Suprapubic skin (tissue), 3 donors: ENCODE results near the gene SF3B2.

Experiments
- CTCF ChIP-seq, 2 donors: fragments of 200-600 bp in 1 of 2; fragments of 450-650 bp in 1 of 2; sonication (generic) in 1 of 2; IDR thresholded peaks; one replicate each; pipeline ENCODE4 v1.5.1; 2016 to 2019; ENCODE audit warnings: antibody characterized with exemption in 2 of 2, mild to moderate bottlenecking in 1 of 2, moderate library complexity in 1 of 2
- POLR2A ChIP-seq, 2 donors: fragments of 450-650 bp; IDR thresholded peaks; one replicate each; pipeline ENCODE4 v1.6.1; 2017; ENCODE audit warnings: antibody characterized with exemption in 2 of 2, mild to moderate bottlenecking in 2 of 2, moderate library complexity in 2 of 2

- TF ChIP-seq CTCF (IDR thresholded peaks at IDR 0.05) (no peak), POLR2A (IDR thresholded peaks at IDR 0.05) (no peak)
These were observed 48.3 kb downstream of the SF3B2 start for GRCh38 chr11:66100272-66101065.
